GM12878 (cell line): ENCODE results near the gene SUMF2. TPM values are rescaled to one million over a fixed set of nuclear protein-coding genes. Genes with fewer than 3 reads are reported as not detected.
A peak's percentile ranks its signal among the peaks of the same experiment; 100 is the strongest.

Source experiments
- BACH1 ChIP-seq: fragments of 450-650 bp; IDR thresholded peaks from 2 replicates; pipeline ENCODE4 v1.6.1; 2017; ENCODE audit warnings: mild to moderate bottlenecking, borderline replicate concordance
- EGR1 ChIP-seq, 2 experiments: IDR thresholded peaks; 1 replicate in 1 of 2; 2 replicates in 1 of 2; pipeline ENCODE4 v1.6.1; 2011 to 2012; ENCODE audit warnings: low read depth in 2 of 2, low read length in 2 of 2, borderline replicate concordance in 1 of 2, mild to moderate bottlenecking in 1 of 2, moderate library complexity in 1 of 2
- FOXK2 ChIP-seq: fragments of 450-650 bp; IDR thresholded peaks from 2 replicates; pipeline ENCODE4 v1.6.1; 2017; ENCODE audit warnings: mild to moderate bottlenecking, moderate library complexity
- GABPA ChIP-seq: IDR thresholded peaks from 2 replicates; pipeline ENCODE4 v1.6.1; 2014; ENCODE audit warnings: antibody characterized with exemption, low read depth, mild to moderate bottlenecking, inconsistent platforms
- IRF5 ChIP-seq: fragments of 450-650 bp; IDR thresholded peaks from 2 replicates; pipeline ENCODE4 v1.6.1; 2017; ENCODE audit warnings: borderline replicate concordance
- KLF5 ChIP-seq: fragments of 450-650 bp; IDR thresholded peaks from 2 replicates; pipeline ENCODE4 v1.6.1; 2014; ENCODE audit warnings: mild to moderate bottlenecking; ENCODE audit not compliant: partially characterized antibody
- MAX ChIP-seq: IDR thresholded peaks from 2 replicates; pipeline ENCODE4 v1.6.1; 2012; ENCODE audit warnings: low read depth, low read length, improper control_type of control experiment
- NR2C2 ChIP-seq: IDR thresholded peaks from 2 replicates; pipeline ENCODE4 v1.6.1; 2011; ENCODE audit warnings: borderline replicate concordance, low read depth; ENCODE audit not compliant: control insufficient read depth, insufficient read length
- PML ChIP-seq: IDR thresholded peaks from 2 replicates; pipeline ENCODE4 v1.6.1; 2012; ENCODE audit warnings: low read length, inconsistent platforms
- POLR2AphosphoS2 ChIP-seq: IDR thresholded peaks from 2 replicates; pipeline ENCODE4 v1.6.1; 2011; ENCODE audit warnings: low read depth, mild to moderate bottlenecking, low read length, improper control_type of control experiment, moderate library complexity
- RB1 ChIP-seq: fragments of 450-650 bp; formaldehyde crosslinking; IDR thresholded peaks from 2 replicates; pipeline ENCODE4 v1.6.1; 2017; ENCODE audit warnings: mild to moderate bottlenecking, borderline replicate concordance
- RBBP5 ChIP-seq: fragments of 200-600 bp; sonication (generic); conservative IDR thresholded peaks from 2 replicates; pipeline ENCODE4 v1.6.1; 2016
- SIN3A ChIP-seq: IDR thresholded peaks from 2 replicates; pipeline ENCODE4 v1.6.1; 2012; ENCODE audit warnings: low read depth, low read length, improper control_type of control experiment
- SREBF1 ChIP-seq: IDR thresholded peaks from 2 replicates; pipeline ENCODE4 v1.6.1; 2012; ENCODE audit warnings: mild to moderate bottlenecking, low read length
- STAT1 ChIP-seq: fragments of 450-650 bp; conservative IDR thresholded peaks from 2 replicates; pipeline ENCODE4 v1.6.1; 2014; ENCODE audit warnings: antibody characterized with exemption, mild to moderate bottlenecking
- USF1 ChIP-seq: IDR thresholded peaks from 2 replicates; pipeline ENCODE4 v1.6.1; 2011; ENCODE audit warnings: borderline replicate concordance, low read depth, mild to moderate bottlenecking, moderate library complexity, mixed read lengths, low read length; ENCODE audit not compliant: insufficient read depth; ENCODE audit errors: extremely low read length
- ZBTB4 ChIP-seq: fragments of 450-650 bp; formaldehyde crosslinking; IDR thresholded peaks from 2 replicates; pipeline ENCODE4 v1.4.0; 2022; ENCODE audit warnings: mild to moderate bottlenecking, moderate library complexity
- ZNF622 ChIP-seq: fragments of 450-650 bp; IDR thresholded peaks from 2 replicates; pipeline ENCODE4 v1.6.1; 2017; ENCODE audit warnings: mild to moderate bottlenecking, inconsistent platforms
- ZSCAN29 ChIP-seq: fragments of 450-650 bp; IDR thresholded peaks from 2 replicates; pipeline ENCODE4 v1.6.1; 2017; ENCODE audit warnings: mild to moderate bottlenecking, moderate library complexity
- polyA plus RNA-seq, 11 experiments: library from polyadenylated mRNA; depleted of rRNA in 4 of 11; unstranded in 6 of 11; stranded (reverse) in 5 of 11; fragments of >200 nt; fragmentation: Nextera tagmentation in 4 of 11; fragmentation: Illumina TruSeq in 1 of 11; extraction: Ambion mirVana in 4 of 11; extraction: Trizol in 1 of 11; gene quantifications; 1 replicate in 1 of 11; 2 replicates in 10 of 11; pipeline versions ENCODE4 v1.2.1 to v1.2.3, GENCODE V29; 2011 to 2016; ENCODE audit warnings: inconsistent platforms in 2 of 11, missing spikeins in 2 of 11, low read depth in 1 of 11
- total RNA-seq, 4 experiments: library from RNA; depleted of rRNA in 3 of 4; stranded (reverse); fragments of >200 nt in 3 of 4; fragmentation: Illumina TruSeq in 1 of 4; extraction: Trizol in 1 of 4; gene quantifications; 2 replicates each; pipeline versions ENCODE4 v1.2.1 to v1.2.3, GENCODE V29; 2013 to 2021
- TF ChIP-seq, protein P1 (sequence below): fragments of 150-350 bp; IDR thresholded peaks from 2 replicates; pipeline ENCODE4 v1.6.1; 2014; ENCODE audit warnings: mild to moderate bottlenecking, low read depth, low read length

The SUMF2 gene
- total and polyA plus RNA-seq, 10 of the 15 experiments (the other 5 are each of a cell fraction or from before 2014, with no cell fraction given) = 39.9 to 106 (median 71.7) TPM

GRCh38 chr7:56063882-56064625, at the start of gene SUMF2 (continued):
- TF ChIP-seq ZBTB4 (no peak), MAX (peak; percentile 51; the same call in 1 of the 2 replicates), FOXK2 (no peak), USF1 (no peak), ZNF622 (no peak), EGR1 (IDR thresholded peaks at IDR 0.05; ENCODE audit: borderline replicate concordance in 1 of 2, low read depth in 2 of 2, low read length in 2 of 2) (peak in 1 of 2 experiments; percentile 72; a peak in 2 of 3 replicates), RBBP5 (no peak), ZSCAN29 (no peak), RB1 (peak; percentile 68; the same call in 1 of the 2 replicates), GABPA (no peak), PML (peak; percentile 90), SIN3A (peak; percentile 76), STAT1 (0 out of 2 replicates have a peak, but pooled peaks have one; percentile 25), IRF5 (no peak), BACH1 (peak; percentile 88), POLR2AphosphoS2 (peak; percentile 94), NR2C2 (no peak), KLF5 (no peak), SREBF1 (no peak)
- TF ChIP-seq, protein P1, sequence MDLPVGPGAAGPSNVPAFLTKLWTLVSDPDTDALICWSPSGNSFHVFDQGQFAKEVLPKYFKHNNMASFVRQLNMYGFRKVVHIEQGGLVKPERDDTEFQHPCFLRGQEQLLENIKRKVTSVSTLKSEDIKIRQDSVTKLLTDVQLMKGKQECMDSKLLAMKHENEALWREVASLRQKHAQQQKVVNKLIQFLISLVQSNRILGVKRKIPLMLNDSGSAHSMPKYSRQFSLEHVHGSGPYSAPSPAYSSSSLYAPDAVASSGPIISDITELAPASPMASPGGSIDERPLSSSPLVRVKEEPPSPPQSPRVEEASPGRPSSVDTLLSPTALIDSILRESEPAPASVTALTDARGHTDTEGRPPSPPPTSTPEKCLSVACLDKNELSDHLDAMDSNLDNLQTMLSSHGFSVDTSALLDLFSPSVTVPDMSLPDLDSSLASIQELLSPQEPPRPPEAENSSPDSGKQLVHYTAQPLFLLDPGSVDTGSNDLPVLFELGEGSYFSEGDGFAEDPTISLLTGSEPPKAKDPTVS = no peak
